HepG2 (cell line): ENCODE results near the gene ARHGAP21. TPM values are rescaled to one million over a fixed set of nuclear protein-coding genes. Genes with fewer than 3 reads are reported as not detected.

Source experiments
- ARHGAP35 ChIP-seq: sonication (generic); formaldehyde crosslinking; IDR thresholded peaks from 2 replicates; pipeline ENCODE4 v1.9.0; 2022; ENCODE audit warnings: mild to moderate bottlenecking, inconsistent platforms, moderate library complexity, missing genetic modification reagents, borderline replicate concordance
- CHD4 ChIP-seq: fragments of 200-600 bp; sonication (generic); IDR thresholded peaks from 2 replicates; pipeline ENCODE4 v1.7.0; 2017; ENCODE audit warnings: mild to moderate bottlenecking, low read length, borderline replicate concordance
- GLI4 ChIP-seq: sonication (generic); formaldehyde crosslinking; IDR thresholded peaks from 2 replicates; pipeline ENCODE4 v1.5.1; 2020; ENCODE audit warnings: missing genetic modification reagents, mild to moderate bottlenecking, moderate library complexity, borderline replicate concordance
- REPIN1 ChIP-seq: sonication (generic); formaldehyde crosslinking; IDR thresholded peaks from 2 replicates; pipeline ENCODE4 v1.8.0; 2022; ENCODE audit warnings: missing genetic modification reagents, low read depth, mild to moderate bottlenecking, borderline replicate concordance
- ZNF225 ChIP-seq: sonication (generic); formaldehyde crosslinking; IDR thresholded peaks from 2 replicates; pipeline ENCODE4 v1.4.0; 2020; ENCODE audit warnings: mild to moderate bottlenecking, missing genetic modification reagents
- ZNF331 ChIP-seq: sonication (generic); formaldehyde crosslinking; IDR thresholded peaks from 2 replicates; pipeline ENCODE4 v1.4.0; 2020; ENCODE audit warnings: missing genetic modification reagents
- polyA plus RNA-seq, 8 experiments: library from polyadenylated mRNA; depleted of rRNA in 3 of 8; stranded (reverse) in 7 of 8; unstranded in 1 of 8; fragments of >200 nt; fragmentation: Illumina TruSeq in 4 of 8; extraction: Trizol in 4 of 8; gene quantifications; 2 replicates each; pipeline versions ENCODE4 v1.2.1 to v1.2.3, GENCODE V29; 2011 to 2016; ENCODE audit warnings: low read depth in 4 of 8, missing spikeins in 1 of 8, mixed read lengths in 1 of 8; ENCODE audit not compliant: insufficient read depth in 1 of 8
- total RNA-seq, 5 experiments: library from RNA; depleted of rRNA; stranded (reverse); fragments of >200 nt; fragmentation: Illumina TruSeq; extraction: Trizol; gene quantifications; 2 replicates each; pipeline ENCODE4 v1.2.3, GENCODE V29; 2016; ENCODE audit warnings: low read depth in 1 of 5
- TF ChIP-seq, protein P1 (sequence below): IDR thresholded peaks from 2 replicates; pipeline ENCODE4 v1.6.1; 2016; ENCODE audit warnings: mild to moderate bottlenecking
- TF ChIP-seq, protein P2 (sequence below): sonication (generic); formaldehyde crosslinking; IDR thresholded peaks from 2 replicates; pipeline ENCODE4 v1.4.0; 2020; ENCODE audit warnings: missing genetic modification reagents, borderline replicate concordance
- TF ChIP-seq, protein P3 (sequence below): sonication (generic); formaldehyde crosslinking; IDR thresholded peaks from 2 replicates; pipeline ENCODE4 v1.8.1; 2023; ENCODE audit warnings: missing genetic modification reagents, inconsistent platforms, borderline replicate concordance
- TF ChIP-seq, protein P4 (sequence below): sonication (generic); formaldehyde crosslinking; IDR thresholded peaks from 2 replicates; pipeline ENCODE4 v1.5.1; 2020; ENCODE audit warnings: mild to moderate bottlenecking, missing genetic modification reagents, moderate library complexity
- TF ChIP-seq, protein P5 (sequence below), 2 experiments: sonication (generic) in 1 of 2; formaldehyde crosslinking in 1 of 2; IDR thresholded peaks; 2 replicates each; pipeline versions ENCODE4 v1.4.0 to v1.6.1; 2016 to 2020; ENCODE audit warnings: borderline replicate concordance in 1 of 2, low read depth in 1 of 2, mild to moderate bottlenecking in 1 of 2, missing genetic modification reagents in 1 of 2

The ARHGAP21 gene
- total and polyA plus RNA-seq, 2 of the 13 experiments (the other 11 are each of a cell fraction or from before 2014, with no cell fraction given): 23.9 to 26.6 TPM

DNA sequence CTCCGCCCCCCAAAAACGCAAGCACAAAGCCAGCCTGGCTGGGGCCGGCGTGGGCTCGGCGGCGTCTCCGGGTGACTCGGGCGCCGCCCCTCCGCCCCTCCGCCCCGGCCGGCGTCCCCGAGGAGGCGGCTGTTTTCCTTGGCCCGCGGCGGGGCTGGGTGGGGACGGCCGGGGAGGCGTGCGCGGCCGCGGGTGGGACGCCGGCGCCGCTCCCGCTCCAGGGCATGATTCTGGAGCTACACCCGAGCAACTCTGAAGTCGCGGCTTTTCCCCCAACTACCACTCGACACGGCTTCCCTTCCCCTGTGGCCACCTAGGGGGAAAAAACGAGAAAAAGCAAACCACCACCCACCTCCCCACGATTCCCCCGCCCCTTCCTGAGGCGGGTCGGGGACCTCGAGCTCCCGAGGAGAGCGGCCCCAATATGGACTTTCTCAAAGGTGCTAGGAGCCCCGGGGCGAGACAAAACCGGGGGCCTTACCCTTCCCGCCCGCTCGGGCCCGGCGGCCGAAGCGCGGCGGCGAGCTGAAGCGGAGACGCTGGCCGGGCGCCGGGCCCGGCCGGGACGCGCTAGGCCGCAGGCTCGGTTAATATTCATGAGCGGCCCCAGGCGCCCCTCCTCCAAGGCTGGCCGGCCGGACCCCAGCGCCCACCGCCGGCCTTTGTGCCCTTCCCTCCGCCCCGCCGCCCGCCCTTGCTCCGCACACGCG lies 856 bp downstream of the ARHGAP21 start (continued):
- TF ChIP-seq, protein P1, sequence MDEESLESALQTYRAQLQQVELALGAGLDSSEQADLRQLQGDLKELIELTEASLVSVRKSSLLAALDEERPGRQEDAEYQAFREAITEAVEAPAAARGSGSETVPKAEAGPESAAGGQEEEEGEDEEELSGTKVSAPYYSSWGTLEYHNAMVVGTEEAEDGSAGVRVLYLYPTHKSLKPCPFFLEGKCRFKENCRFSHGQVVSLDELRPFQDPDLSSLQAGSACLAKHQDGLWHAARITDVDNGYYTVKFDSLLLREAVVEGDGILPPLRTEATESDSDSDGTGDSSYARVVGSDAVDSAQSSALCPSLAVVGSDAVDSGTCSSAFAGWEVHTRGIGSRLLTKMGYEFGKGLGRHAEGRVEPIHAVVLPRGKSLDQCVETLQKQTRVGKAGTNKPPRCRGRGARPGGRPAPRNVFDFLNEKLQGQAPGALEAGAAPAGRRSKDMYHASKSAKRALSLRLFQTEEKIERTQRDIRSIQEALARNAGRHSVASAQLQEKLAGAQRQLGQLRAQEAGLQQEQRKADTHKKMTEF: 0 out of 2 replicates have a peak, but pooled peaks have one; percentile 21
- TF ChIP-seq CHD4 (no peak), REPIN1 (CRISPR knock-in tag) (no peak), ARHGAP35 (CRISPR knock-in tag) (0 out of 2 replicates have a peak, but pooled peaks have one; percentile 27), ZNF225 (CRISPR knock-in tag) (no peak), GLI4 (CRISPR knock-in tag) (no peak), ZNF331 (CRISPR knock-in tag) (0 out of 2 replicates have a peak, but pooled peaks have one; percentile 19)
- TF ChIP-seq, protein P2, sequence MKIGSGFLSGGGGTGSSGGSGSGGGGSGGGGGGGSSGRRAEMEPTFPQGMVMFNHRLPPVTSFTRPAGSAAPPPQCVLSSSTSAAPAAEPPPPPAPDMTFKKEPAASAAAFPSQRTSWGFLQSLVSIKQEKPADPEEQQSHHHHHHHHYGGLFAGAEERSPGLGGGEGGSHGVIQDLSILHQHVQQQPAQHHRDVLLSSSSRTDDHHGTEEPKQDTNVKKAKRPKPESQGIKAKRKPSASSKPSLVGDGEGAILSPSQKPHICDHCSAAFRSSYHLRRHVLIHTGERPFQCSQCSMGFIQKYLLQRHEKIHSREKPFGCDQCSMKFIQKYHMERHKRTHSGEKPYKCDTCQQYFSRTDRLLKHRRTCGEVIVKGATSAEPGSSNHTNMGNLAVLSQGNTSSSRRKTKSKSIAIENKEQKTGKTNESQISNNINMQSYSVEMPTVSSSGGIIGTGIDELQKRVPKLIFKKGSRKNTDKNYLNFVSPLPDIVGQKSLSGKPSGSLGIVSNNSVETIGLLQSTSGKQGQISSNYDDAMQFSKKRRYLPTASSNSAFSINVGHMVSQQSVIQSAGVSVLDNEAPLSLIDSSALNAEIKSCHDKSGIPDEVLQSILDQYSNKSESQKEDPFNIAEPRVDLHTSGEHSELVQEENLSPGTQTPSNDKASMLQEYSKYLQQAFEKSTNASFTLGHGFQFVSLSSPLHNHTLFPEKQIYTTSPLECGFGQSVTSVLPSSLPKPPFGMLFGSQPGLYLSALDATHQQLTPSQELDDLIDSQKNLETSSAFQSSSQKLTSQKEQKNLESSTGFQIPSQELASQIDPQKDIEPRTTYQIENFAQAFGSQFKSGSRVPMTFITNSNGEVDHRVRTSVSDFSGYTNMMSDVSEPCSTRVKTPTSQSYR (CRISPR knock-in tag): 0 out of 2 replicates have a peak, but pooled peaks have one; percentile 24
- TF ChIP-seq, protein P3, sequence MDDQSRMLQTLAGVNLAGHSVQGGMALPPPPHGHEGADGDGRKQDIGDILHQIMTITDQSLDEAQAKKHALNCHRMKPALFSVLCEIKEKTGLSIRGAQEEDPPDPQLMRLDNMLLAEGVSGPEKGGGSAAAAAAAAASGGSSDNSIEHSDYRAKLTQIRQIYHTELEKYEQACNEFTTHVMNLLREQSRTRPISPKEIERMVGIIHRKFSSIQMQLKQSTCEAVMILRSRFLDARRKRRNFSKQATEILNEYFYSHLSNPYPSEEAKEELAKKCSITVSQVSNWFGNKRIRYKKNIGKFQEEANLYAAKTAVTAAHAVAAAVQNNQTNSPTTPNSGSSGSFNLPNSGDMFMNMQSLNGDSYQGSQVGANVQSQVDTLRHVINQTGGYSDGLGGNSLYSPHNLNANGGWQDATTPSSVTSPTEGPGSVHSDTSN (CRISPR knock-in tag): no peak
- TF ChIP-seq, protein P4, sequence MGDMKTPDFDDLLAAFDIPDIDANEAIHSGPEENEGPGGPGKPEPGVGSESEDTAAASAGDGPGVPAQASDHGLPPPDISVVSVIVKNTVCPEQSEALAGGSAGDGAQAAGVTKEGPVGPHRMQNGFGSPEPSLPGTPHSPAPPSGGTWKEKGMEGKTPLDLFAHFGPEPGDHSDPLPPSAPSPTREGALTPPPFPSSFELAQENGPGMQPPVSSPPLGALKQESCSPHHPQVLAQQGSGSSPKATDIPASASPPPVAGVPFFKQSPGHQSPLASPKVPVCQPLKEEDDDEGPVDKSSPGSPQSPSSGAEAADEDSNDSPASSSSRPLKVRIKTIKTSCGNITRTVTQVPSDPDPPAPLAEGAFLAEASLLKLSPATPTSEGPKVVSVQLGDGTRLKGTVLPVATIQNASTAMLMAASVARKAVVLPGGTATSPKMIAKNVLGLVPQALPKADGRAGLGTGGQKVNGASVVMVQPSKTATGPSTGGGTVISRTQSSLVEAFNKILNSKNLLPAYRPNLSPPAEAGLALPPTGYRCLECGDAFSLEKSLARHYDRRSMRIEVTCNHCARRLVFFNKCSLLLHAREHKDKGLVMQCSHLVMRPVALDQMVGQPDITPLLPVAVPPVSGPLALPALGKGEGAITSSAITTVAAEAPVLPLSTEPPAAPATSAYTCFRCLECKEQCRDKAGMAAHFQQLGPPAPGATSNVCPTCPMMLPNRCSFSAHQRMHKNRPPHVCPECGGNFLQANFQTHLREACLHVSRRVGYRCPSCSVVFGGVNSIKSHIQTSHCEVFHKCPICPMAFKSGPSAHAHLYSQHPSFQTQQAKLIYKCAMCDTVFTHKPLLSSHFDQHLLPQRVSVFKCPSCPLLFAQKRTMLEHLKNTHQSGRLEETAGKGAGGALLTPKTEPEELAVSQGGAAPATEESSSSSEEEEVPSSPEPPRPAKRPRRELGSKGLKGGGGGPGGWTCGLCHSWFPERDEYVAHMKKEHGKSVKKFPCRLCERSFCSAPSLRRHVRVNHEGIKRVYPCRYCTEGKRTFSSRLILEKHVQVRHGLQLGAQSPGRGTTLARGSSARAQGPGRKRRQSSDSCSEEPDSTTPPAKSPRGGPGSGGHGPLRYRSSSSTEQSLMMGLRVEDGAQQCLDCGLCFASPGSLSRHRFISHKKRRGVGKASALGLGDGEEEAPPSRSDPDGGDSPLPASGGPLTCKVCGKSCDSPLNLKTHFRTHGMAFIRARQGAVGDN: peak; percentile 59
- TF ChIP-seq, protein P5, sequence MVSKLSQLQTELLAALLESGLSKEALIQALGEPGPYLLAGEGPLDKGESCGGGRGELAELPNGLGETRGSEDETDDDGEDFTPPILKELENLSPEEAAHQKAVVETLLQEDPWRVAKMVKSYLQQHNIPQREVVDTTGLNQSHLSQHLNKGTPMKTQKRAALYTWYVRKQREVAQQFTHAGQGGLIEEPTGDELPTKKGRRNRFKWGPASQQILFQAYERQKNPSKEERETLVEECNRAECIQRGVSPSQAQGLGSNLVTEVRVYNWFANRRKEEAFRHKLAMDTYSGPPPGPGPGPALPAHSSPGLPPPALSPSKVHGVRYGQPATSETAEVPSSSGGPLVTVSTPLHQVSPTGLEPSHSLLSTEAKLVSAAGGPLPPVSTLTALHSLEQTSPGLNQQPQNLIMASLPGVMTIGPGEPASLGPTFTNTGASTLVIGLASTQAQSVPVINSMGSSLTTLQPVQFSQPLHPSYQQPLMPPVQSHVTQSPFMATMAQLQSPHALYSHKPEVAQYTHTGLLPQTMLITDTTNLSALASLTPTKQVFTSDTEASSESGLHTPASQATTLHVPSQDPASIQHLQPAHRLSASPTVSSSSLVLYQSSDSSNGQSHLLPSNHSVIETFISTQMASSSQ (IDR thresholded peaks at IDR 0.05; ENCODE audit: low read depth): no peak
- TF ChIP-seq, protein P5 (CRISPR knock-in tag; IDR thresholded peaks at IDR 0.05; ENCODE audit: borderline replicate concordance): no peak
